Muscle layer of colon (tissue), 2 donors: ENCODE data around the gene TRIM23.

Source experiments
- H3K27ac ChIP-seq: one replicate; pipeline ENCODE4 v1.7.0; 2013; ENCODE audit warnings: low read depth, mild to moderate bottlenecking, low read length, moderate library complexity
- H3K27me3 ChIP-seq, 2 donors: one replicate each; pipeline ENCODE4 v1.7.0; 2013; ENCODE audit warnings: low read length in 2 of 2, mild to moderate bottlenecking in 2 of 2; ENCODE audit not compliant: insufficient read depth in 2 of 2, control insufficient read depth in 1 of 2
- H3K36me3 ChIP-seq: one replicate; pipeline ENCODE4 v1.7.0; 2013; ENCODE audit warnings: mild to moderate bottlenecking, low read length; ENCODE audit not compliant: insufficient read depth
- H3K4me1 ChIP-seq: one replicate; pipeline ENCODE4 v1.7.0; 2013; ENCODE audit warnings: mild to moderate bottlenecking, low read length; ENCODE audit not compliant: insufficient read depth
- H3K4me3 ChIP-seq, 2 donors: one replicate each; pipeline ENCODE4 v1.7.0; 2013; ENCODE audit warnings: low read length in 2 of 2, low read depth in 1 of 2, mild to moderate bottlenecking in 1 of 2, moderate library complexity in 1 of 2
- H3K9ac ChIP-seq: one replicate; pipeline ENCODE4 v1.7.0; 2013; ENCODE audit warnings: low read length
- H3K9me3 ChIP-seq: one replicate; pipeline ENCODE4 v1.7.0; 2013; ENCODE audit warnings: mild to moderate bottlenecking, low read length
- donor health status: abdominal sarcoma.
- donor health status: Adenocarcinoma of cecum.

TRIM23 gene

GRCh38 chr5:65563777-65564176, 60.4 kb downstream of the TRIM23 start:
- peak overlapping the region; percentile 62 for H3K27ac ChIP-seq
- peak overlapping the region; percentile 89 for H3K9ac ChIP-seq

GRCh38 chr5:65562731-65563701, 61.1 kb downstream of the TRIM23 start, which contains the start of the genes CENPK and PPWD1:
TSS of gene CENPK (minus strand) at chr5:65563168. CDS start at chr5:65554907, 8,261 bp downstream.
TSS of gene PPWD1 (plus strand) at chr5:65563296. CDS start at chr5:65563311, 15 bp downstream.
- Histone ChIP-seq H3K9me3 (no peaks in the 10 kb centered on the region), H3K9ac (peak within 1 kb of the TSS; percentile 89), H3K27me3 (no peaks in the 10 kb centered on the region), H3K4me1 (peaks cover 16% of the 10 kb centered on the region), H3K27ac (peak within 1 kb of the TSS; percentile 62), H3K36me3 (no peaks in the 10 kb centered on the region), H3K4me3 (peak within 1 kb of the TSS; percentile 72 to 95)

More at GRCh38 chr5:65563777-65564176, 60.4 kb downstream of the TRIM23 start:
- no peaks in the 10 kb centered on the region for H3K36me3 ChIP-seq
- no peaks in the 10 kb centered on the region for H3K9me3 ChIP-seq
- no peaks in the 10 kb centered on the region for H3K27me3 ChIP-seq
- H3K4me3 ChIP-seq, result peak overlapping the region; percentile 72 to 95
- peaks cover 16% of the 10 kb centered on the region for H3K4me1 ChIP-seq

GRCh38 chr5:65556718-65557117, 67.4 kb downstream of the TRIM23 start:
- no peaks in the 10 kb centered on the region for H3K36me3 ChIP-seq
- H3K27ac ChIP-seq, result no peak overlapping the region
- H3K9me3 ChIP-seq, result no peaks in the 10 kb centered on the region
- H3K4me1 ChIP-seq, result no peaks in the 10 kb centered on the region
- no peaks in the 10 kb centered on the region for H3K27me3 ChIP-seq
- no peak overlapping the region for H3K4me3 ChIP-seq
- no peak overlapping the region for H3K9ac ChIP-seq

- Histone ChIP-seq H3K9me3 (no peaks in the 10 kb centered on the region), H3K36me3 (no peaks in the 10 kb centered on the region), H3K9ac (no peak overlapping the region), H3K4me1 (no peaks in the 10 kb centered on the region), H3K4me3 (no peak overlapping the region), H3K27ac (no peak overlapping the region), H3K27me3 (no peaks in the 10 kb centered on the region)
These were observed 68.0 kb downstream of the TRIM23 start for GRCh38 chr5:65556181-65556580.

GRCh38 chr5:65555287-65555686, 68.8 kb downstream of the TRIM23 start:
- Histone ChIP-seq H3K27me3 (no peaks in the 10 kb centered on the region), H3K4me1 (no peaks in the 10 kb centered on the region), H3K9ac (no peak overlapping the region), H3K27ac (no peak overlapping the region), H3K4me3 (no peak overlapping the region), H3K9me3 (no peaks in the 10 kb centered on the region), H3K36me3 (no peaks in the 10 kb centered on the region)

- no peaks in the 10 kb centered on the region for H3K9me3 ChIP-seq
- no peak overlapping the region for H3K4me3 ChIP-seq
These were observed 70.2 kb downstream of the TRIM23 start for GRCh38 chr5:65553941-65554340.

GRCh38 chr5:65548281-65548680, 75.9 kb downstream of the TRIM23 start:
- Histone ChIP-seq H3K27ac (no peak overlapping the region), H3K4me3 (no peak overlapping the region), H3K36me3 (no peaks in the 10 kb centered on the region), H3K9me3 (no peaks in the 10 kb centered on the region), H3K9ac (no peak overlapping the region), H3K4me1 (no peaks in the 10 kb centered on the region), H3K27me3 (no peaks in the 10 kb centered on the region)

More at GRCh38 chr5:65553941-65554340, 70.2 kb downstream of the TRIM23 start:
- H3K9ac ChIP-seq, result no peak overlapping the region
- H3K4me1 ChIP-seq, result no peaks in the 10 kb centered on the region
- H3K27me3 ChIP-seq, result no peaks in the 10 kb centered on the region
- no peak overlapping the region for H3K27ac ChIP-seq
- no peaks in the 10 kb centered on the region for H3K36me3 ChIP-seq

- Histone ChIP-seq H3K9ac (no peak overlapping the region), H3K4me1 (no peaks in the 10 kb centered on the region), H3K27ac (no peak overlapping the region), H3K27me3 (no peaks in the 10 kb centered on the region), H3K9me3 (no peaks in the 10 kb centered on the region), H3K36me3 (no peaks in the 10 kb centered on the region), H3K4me3 (no peak overlapping the region)
These were observed 78.0 kb downstream of the TRIM23 start for GRCh38 chr5:65546141-65546540.

GRCh38 chr5:65544473-65544872, 79.7 kb downstream of the TRIM23 start:
- Histone ChIP-seq H3K4me1 (no peaks in the 10 kb centered on the region), H3K4me3 (no peak overlapping the region), H3K9ac (no peak overlapping the region), H3K27ac (no peak overlapping the region), H3K9me3 (no peaks in the 10 kb centered on the region), H3K27me3 (no peaks in the 10 kb centered on the region), H3K36me3 (no peaks in the 10 kb centered on the region)

- no peak overlapping the region for H3K9ac ChIP-seq
- no peak overlapping the region for H3K27ac ChIP-seq
- no peaks in the 10 kb centered on the region for H3K27me3 ChIP-seq
- H3K9me3 ChIP-seq, result no peaks in the 10 kb centered on the region
- H3K36me3 ChIP-seq, result no peaks in the 10 kb centered on the region
- no peak overlapping the region for H3K4me3 ChIP-seq
- no peaks in the 10 kb centered on the region for H3K4me1 ChIP-seq
These were observed 84.3 kb downstream of the TRIM23 start for GRCh38 chr5:65539827-65540226.
